ENCODE measurements around the gene C20orf144. TPM values are rescaled to one million over a fixed set of nuclear protein-coding genes. Genes with fewer than 3 reads are reported as not detected.

C20orf144 gene
- total RNA-seq, 2 experiments from 2014 or later, result 0.42 to 0.44 TPM

DNA sequence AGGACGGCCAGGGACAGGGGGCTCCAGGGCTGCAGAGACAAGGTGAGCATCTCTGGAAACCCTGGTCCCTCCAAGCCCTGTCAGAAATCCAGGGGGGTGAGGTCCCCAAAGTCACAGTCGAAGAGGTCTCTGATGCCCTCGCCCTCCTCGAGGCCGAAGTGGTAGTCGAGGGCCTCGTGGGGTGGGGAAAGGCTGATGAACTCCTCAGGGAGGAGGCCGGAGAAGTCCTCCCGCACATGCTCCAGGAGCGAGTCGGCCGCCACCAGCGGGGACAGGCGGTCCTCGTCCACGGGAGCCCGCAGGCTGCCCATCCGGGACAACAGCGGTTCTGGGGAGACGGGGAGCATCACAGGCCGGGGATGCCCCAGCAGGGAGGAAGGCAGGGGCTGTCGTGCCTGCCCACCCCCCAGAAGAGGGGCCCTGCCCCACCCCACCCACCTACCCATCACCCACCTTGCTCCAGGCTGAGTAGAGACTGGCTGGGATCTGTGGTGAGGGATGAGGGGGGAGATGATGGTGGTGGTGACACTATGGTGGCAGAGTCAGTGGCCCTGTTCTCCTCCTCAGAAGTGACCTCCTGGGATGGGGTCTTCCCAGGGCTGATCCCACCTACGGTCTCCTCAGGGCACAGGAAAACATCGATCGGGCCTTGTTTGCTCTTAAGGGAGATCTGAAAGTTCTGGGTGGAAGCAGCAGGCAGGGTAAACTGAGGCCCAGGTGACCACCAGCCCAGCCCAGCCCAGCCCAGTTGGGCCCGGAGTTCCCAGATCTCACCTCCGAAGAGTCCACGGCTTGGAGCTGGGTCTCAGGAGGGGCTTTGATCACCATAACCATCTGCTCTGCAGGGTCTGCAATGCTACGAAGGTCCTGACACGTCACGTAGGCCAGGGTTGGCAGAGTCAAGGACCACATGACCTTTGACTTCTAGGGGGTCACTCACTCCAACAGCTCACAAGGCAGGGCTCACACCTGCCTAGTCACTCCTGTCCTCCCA is 14.8 kb downstream of the C20orf144 start:
- no peaks in the 10 kb centered on the region for H3K9me3 ChIP-seq (ENCODE audit: low read length)
- peaks cover 69% of the 10 kb centered on the region for H3K36me3 ChIP-seq (ENCODE audit: insufficient read depth, low read length)
- H3K4me1 ChIP-seq (ENCODE audit: insufficient read depth, low read length, poor library complexity, severe bottlenecking), result peaks cover 69% of the 10 kb centered on the region
- peaks cover 45% of the 10 kb centered on the region for H3K79me2 ChIP-seq (ENCODE audit: insufficient read depth, low read depth, low read length)
- peak overlapping the region; percentile 68 for H3K27ac ChIP-seq (ENCODE audit: low read depth, low read length, poor library complexity, severe bottlenecking)
- H4K20me1 ChIP-seq (ENCODE audit: insufficient read depth, low read length), result peaks cover 14% of the 10 kb centered on the region; the same call in 1 of the 2 replicates
- POLR2A ChIA-PET, result no interaction called here
- CTCF ChIA-PET (ENCODE audit: unreplicated experiment), result no interaction called here
- H3K9me2 ChIP-seq (ENCODE audit: insufficient read depth, low read length), result no peaks in the 10 kb centered on the region
- no peak for DNase-seq (ENCODE audit: low spot score)
- TF ChIP-seq, protein P1, sequence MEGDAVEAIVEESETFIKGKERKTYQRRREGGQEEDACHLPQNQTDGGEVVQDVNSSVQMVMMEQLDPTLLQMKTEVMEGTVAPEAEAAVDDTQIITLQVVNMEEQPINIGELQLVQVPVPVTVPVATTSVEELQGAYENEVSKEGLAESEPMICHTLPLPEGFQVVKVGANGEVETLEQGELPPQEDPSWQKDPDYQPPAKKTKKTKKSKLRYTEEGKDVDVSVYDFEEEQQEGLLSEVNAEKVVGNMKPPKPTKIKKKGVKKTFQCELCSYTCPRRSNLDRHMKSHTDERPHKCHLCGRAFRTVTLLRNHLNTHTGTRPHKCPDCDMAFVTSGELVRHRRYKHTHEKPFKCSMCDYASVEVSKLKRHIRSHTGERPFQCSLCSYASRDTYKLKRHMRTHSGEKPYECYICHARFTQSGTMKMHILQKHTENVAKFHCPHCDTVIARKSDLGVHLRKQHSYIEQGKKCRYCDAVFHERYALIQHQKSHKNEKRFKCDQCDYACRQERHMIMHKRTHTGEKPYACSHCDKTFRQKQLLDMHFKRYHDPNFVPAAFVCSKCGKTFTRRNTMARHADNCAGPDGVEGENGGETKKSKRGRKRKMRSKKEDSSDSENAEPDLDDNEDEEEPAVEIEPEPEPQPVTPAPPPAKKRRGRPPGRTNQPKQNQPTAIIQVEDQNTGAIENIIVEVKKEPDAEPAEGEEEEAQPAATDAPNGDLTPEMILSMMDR (conservative IDR thresholded peaks at IDR 0.05; ENCODE audit: low read length), result no peak
- TF ChIP-seq EZH2phosphoT487 (IDR thresholded peaks at IDR 0.05; ENCODE audit: borderline replicate concordance, low read depth, low read length), result no peak
- no peak overlapping the region for H2AFZ ChIP-seq (ENCODE audit: low read length)
- no TSS peak for BruUV-seq (replicated peaks)
- H3K4me3 ChIP-seq (ENCODE audit: low read depth, low read length, poor library complexity, severe bottlenecking), result no peak overlapping the region
- H3K4me2 ChIP-seq (ENCODE audit: low read length), result no peak overlapping the region
- intact Hi-C loops (cut with micrococcal nuclease; ENCODE audit: unreplicated experiment), result no loop called here

DNA sequence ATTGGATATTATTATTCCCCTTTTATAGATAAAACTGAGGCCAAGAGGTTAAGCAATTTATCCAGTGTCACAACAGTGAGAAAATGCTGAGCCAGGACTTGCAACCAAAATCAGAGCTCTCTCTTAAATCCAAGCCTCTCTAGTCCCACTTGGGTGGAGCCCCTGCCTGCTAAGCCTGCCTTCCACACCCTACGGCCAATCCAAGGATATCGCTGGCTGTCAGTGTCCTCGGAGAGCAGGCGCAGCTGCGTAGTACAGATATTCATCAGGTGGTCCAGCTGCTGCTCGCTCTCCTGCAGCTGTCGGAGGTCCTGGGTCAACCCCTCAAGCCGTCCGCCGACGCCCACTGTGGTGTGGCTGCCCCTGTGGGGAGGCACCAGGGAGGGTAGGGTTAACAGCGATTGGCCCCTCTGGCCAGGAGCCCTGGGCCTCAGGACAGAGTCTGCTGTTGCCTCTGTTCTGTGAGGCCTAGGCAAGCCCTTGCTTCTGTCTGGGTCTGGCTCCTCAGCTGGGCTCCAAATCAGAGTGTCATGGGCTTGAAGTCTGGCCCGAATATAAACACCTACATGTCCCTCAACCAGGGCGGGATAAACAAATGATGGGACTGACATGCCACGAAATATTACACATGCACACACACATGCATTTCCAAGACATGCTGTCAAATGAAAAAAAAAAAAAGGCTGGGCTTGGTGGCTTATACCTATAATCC is 16.0 kb downstream of the C20orf144 start:
- no peak for DNase-seq (ENCODE audit: low spot score)
- Histone ChIP-seq H4K20me1 (ENCODE audit: insufficient read depth, low read length) (peaks cover 14% of the 10 kb centered on the region; the same call in 1 of the 2 replicates), H3K4me1 (ENCODE audit: insufficient read depth, low read length, poor library complexity, severe bottlenecking) (peaks cover 69% of the 10 kb centered on the region), H2AFZ (ENCODE audit: low read length) (no peak overlapping the region), H3K79me2 (ENCODE audit: insufficient read depth, low read depth, low read length) (peaks cover 53% of the 10 kb centered on the region), H3K4me2 (ENCODE audit: low read length) (no peak overlapping the region), H3K27ac (ENCODE audit: low read depth, low read length, poor library complexity, severe bottlenecking) (peak overlapping the region; percentile 78), H3K4me3 (ENCODE audit: low read depth, low read length, poor library complexity, severe bottlenecking) (no peak overlapping the region), H3K9me2 (ENCODE audit: insufficient read depth, low read length) (no peaks in the 10 kb centered on the region), H3K36me3 (ENCODE audit: insufficient read depth, low read length) (peaks cover 79% of the 10 kb centered on the region), H3K9me3 (ENCODE audit: low read length) (no peaks in the 10 kb centered on the region)
- POLR2A ChIA-PET, result interaction anchor here (0.7 kb wide), 1 partner anchor 42 kb away, joined by 3 read pairs; the partner anchor contains the start of gene PXMP4
- CTCF ChIA-PET (ENCODE audit: unreplicated experiment), result no interaction called here
- intact Hi-C loops (cut with micrococcal nuclease; ENCODE audit: unreplicated experiment), result no loop called here
- TF ChIP-seq, protein P1 (conservative IDR thresholded peaks at IDR 0.05; ENCODE audit: low read length), result no peak
- TF ChIP-seq EZH2phosphoT487 (IDR thresholded peaks at IDR 0.05; ENCODE audit: borderline replicate concordance, low read depth, low read length), result no peak
- no TSS peak for BruUV-seq (replicated peaks)
